Chondrocyte (in vitro differentiated cells): ENCODE data around the gene OR2A5. TPM values are rescaled to one million over a fixed set of nuclear protein-coding genes. Genes with fewer than 3 reads are reported as not detected.

ENCODE experiments used
- DNase-seq: peaks from one replicate; pipeline ENCODE4 v3.0.0; 2021; ENCODE audit warnings: mixed read lengths, low spot score
- H3K27ac Mint-ChIP-seq: one replicate; pipeline ENCODE4 v1.8.0; 2021; ENCODE audit warnings: mild to moderate bottlenecking, moderate library complexity, mixed read lengths; ENCODE audit not compliant: unreplicated experiment
- H3K27me3 Mint-ChIP-seq: 2 replicates; pipeline ENCODE4 v1.8.0; 2021; ENCODE audit warnings: low read depth, mixed read lengths
- H3K36me3 Mint-ChIP-seq: 2 replicates; pipeline ENCODE4 v1.8.0; 2021; ENCODE audit warnings: low read depth, mixed read lengths
- H3K4me1 Mint-ChIP-seq: 2 replicates; pipeline ENCODE4 v1.8.0; 2021; ENCODE audit warnings: low read depth, mild to moderate bottlenecking, mixed read lengths
- H3K4me3 Mint-ChIP-seq: one replicate; pipeline ENCODE4 v1.8.0; 2021; ENCODE audit warnings: mild to moderate bottlenecking, moderate library complexity, mixed read lengths; ENCODE audit not compliant: unreplicated experiment
- H3K9me3 Mint-ChIP-seq: 2 replicates; pipeline ENCODE4 v1.8.0; 2021; ENCODE audit warnings: low read depth, mixed read lengths
- long read RNA-seq: library from polyadenylated mRNA; stranded (forward); transcript quantifications from one replicate; pipeline ENCODE4 v2.0.0, GENCODE V29; 2021
- total RNA-seq: library from RNA; stranded (reverse); gene quantifications from 3 replicates; pipeline ENCODE4 v1.2.1, GENCODE V29; 2021
- TF ChIP-seq, protein P1 (sequence below): fragments of 200-600 bp; sonication (generic); IDR thresholded peaks from 2 replicates; pipeline ENCODE4 v1.5.0; 2021; ENCODE audit warnings: antibody characterized with exemption, mild to moderate bottlenecking, moderate library complexity

OR2A5 gene
- total RNA-seq = not detected in 3 replicates
- long read RNA-seq = 0 reads

GRCh38 chr7:144048648-144049047 lies at the start of gene OR2A5:
TSS of gene OR2A5 (plus strand) at chr7:144048948. CDS start at chr7:144050402, 1,454 bp downstream.
- Mint-ChIP-seq H3K4me1 (no peaks in the 10 kb centered on the region), H3K36me3 (no peaks in the 10 kb centered on the region), H3K27me3 (peaks cover 31% of the 10 kb centered on the region), H3K27ac (no peak within 1 kb of the TSS), H3K4me3 (no peak within 1 kb of the TSS), H3K9me3 (no peaks in the 10 kb centered on the region)
- TF ChIP-seq, protein P1, sequence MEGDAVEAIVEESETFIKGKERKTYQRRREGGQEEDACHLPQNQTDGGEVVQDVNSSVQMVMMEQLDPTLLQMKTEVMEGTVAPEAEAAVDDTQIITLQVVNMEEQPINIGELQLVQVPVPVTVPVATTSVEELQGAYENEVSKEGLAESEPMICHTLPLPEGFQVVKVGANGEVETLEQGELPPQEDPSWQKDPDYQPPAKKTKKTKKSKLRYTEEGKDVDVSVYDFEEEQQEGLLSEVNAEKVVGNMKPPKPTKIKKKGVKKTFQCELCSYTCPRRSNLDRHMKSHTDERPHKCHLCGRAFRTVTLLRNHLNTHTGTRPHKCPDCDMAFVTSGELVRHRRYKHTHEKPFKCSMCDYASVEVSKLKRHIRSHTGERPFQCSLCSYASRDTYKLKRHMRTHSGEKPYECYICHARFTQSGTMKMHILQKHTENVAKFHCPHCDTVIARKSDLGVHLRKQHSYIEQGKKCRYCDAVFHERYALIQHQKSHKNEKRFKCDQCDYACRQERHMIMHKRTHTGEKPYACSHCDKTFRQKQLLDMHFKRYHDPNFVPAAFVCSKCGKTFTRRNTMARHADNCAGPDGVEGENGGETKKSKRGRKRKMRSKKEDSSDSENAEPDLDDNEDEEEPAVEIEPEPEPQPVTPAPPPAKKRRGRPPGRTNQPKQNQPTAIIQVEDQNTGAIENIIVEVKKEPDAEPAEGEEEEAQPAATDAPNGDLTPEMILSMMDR = no peak
- DNase-seq = no peak

DNA sequence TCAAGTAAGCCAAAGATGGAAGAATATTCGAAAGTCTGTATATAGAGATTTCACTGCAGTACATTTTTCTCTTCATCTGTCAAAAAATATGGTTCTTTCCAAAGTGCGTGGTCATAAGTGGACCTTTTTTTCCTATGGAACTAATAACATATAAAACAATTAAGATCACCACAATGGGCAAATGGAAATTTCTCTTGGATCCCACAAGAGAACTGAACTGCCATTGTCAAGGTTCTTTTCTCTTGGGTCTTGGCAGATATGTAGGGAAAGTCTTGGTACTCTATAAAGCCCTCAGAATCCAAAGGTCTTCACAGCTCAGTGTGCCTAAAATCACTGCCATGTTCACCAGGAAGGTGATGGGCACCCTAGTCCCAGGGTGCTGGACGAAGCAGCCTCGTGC lies 48.7 kb upstream of the OR2A5 start, which contains the start of gene OR6B1:
Gene OR6B1 (plus strand): TSS at position 301 of the 400 bp plus-strand sequence. CDS start 3,677 bp downstream, outside the sequence.
- H3K36me3 Mint-ChIP-seq = no peaks in the 10 kb centered on the region
- peaks cover 5% of the 10 kb centered on the region for H3K27me3 Mint-ChIP-seq
- no peak within 1 kb of the TSS for H3K27ac Mint-ChIP-seq
- H3K4me3 Mint-ChIP-seq = no peak within 1 kb of the TSS
- peaks cover 5% of the 10 kb centered on the region for H3K4me1 Mint-ChIP-seq
- H3K9me3 Mint-ChIP-seq = no peaks in the 10 kb centered on the region
- no peak for DNase-seq
- TF ChIP-seq, protein P1 = no peak

- H3K27me3 Mint-ChIP-seq = peaks cover 8% of the 10 kb centered on the region
- DNase-seq = no peak
- no peaks in the 10 kb centered on the region for H3K9me3 Mint-ChIP-seq
- peaks cover 5% of the 10 kb centered on the region for H3K4me1 Mint-ChIP-seq
- TF ChIP-seq, protein P1 = no peak
- H3K4me3 Mint-ChIP-seq = no peak overlapping the region
- no peaks in the 10 kb centered on the region for H3K36me3 Mint-ChIP-seq
- no peak overlapping the region for H3K27ac Mint-ChIP-seq
Observed at GRCh38 chr7:144001543-144001942, 47.2 kb upstream of the OR2A5 start.

- Mint-ChIP-seq H3K27ac (no peak overlapping the region), H3K4me3 (no peak overlapping the region), H3K4me1 (peaks cover 5% of the 10 kb centered on the region), H3K36me3 (no peaks in the 10 kb centered on the region), H3K27me3 (peaks cover 8% of the 10 kb centered on the region), H3K9me3 (peaks cover 14% of the 10 kb centered on the region)
- no peak for DNase-seq
- TF ChIP-seq, protein P1 = no peak
Observed at GRCh38 chr7:144004703-144005102, 44.0 kb upstream of the OR2A5 start.

- DNase-seq = no peak
- TF ChIP-seq, protein P1 = no peak
- peaks cover 5% of the 10 kb centered on the region for H3K4me1 Mint-ChIP-seq
- H3K9me3 Mint-ChIP-seq = peaks cover 17% of the 10 kb centered on the region
- peaks cover 5% of the 10 kb centered on the region for H3K27me3 Mint-ChIP-seq
- no peak overlapping the region for H3K4me3 Mint-ChIP-seq
- peaks cover 3% of the 10 kb centered on the region for H3K36me3 Mint-ChIP-seq
- no peak overlapping the region for H3K27ac Mint-ChIP-seq
Observed at GRCh38 chr7:144006029-144006691, 42.6 kb upstream of the OR2A5 start.
